ENCODE results near the gene TRAK2.

Gene TRAK2

GRCh38 chr2:201425952-201426351 lies 25.3 kb downstream of the TRAK2 start:
- no peak for DNase-seq (ENCODE audit: extremely low read depth, insufficient read length)
- TF ChIP-seq CTCF (IDR thresholded peaks at IDR 0.05; ENCODE audit: insufficient read depth, low read length, poor library complexity, severe bottlenecking), result no peak
- Histone ChIP-seq H3K36me3 (ENCODE audit: control insufficient read depth, insufficient read depth, low read length) (no peaks in the 10 kb centered on the region), H3K4me3 (replicated peaks; ENCODE audit: low read depth, low read length) (no peak overlapping the region), H3K27me3 (replicated peaks; ENCODE audit: control insufficient read depth, insufficient read depth, low read length) (no peaks in the 10 kb centered on the region)

GRCh38 chr2:201420442-201421113 lies 30.7 kb downstream of the TRAK2 start:
- DNase-seq (ENCODE audit: extremely low read depth, insufficient read length), result no peak
- TF ChIP-seq CTCF (IDR thresholded peaks at IDR 0.05; ENCODE audit: insufficient read depth, low read length, poor library complexity, severe bottlenecking), result no peak
- Histone ChIP-seq H3K4me3 (replicated peaks; ENCODE audit: low read depth, low read length) (no peak overlapping the region), H3K36me3 (ENCODE audit: control insufficient read depth, insufficient read depth, low read length) (no peaks in the 10 kb centered on the region), H3K27me3 (replicated peaks; ENCODE audit: control insufficient read depth, insufficient read depth, low read length) (no peaks in the 10 kb centered on the region)

- TF ChIP-seq CTCF (IDR thresholded peaks at IDR 0.05; ENCODE audit: insufficient read depth, low read length, poor library complexity, severe bottlenecking), result no peak
- DNase-seq (ENCODE audit: extremely low read depth, insufficient read length), result no peak
- Histone ChIP-seq H3K36me3 (ENCODE audit: control insufficient read depth, insufficient read depth, low read length) (no peaks in the 10 kb centered on the region), H3K27me3 (replicated peaks; ENCODE audit: control insufficient read depth, insufficient read depth, low read length) (no peaks in the 10 kb centered on the region), H3K4me3 (replicated peaks; ENCODE audit: low read depth, low read length) (no peak overlapping the region)
Measured at GRCh38 chr2:201419986-201420385, 31.3 kb downstream of the TRAK2 start.

GRCh38 chr2:201419057-201419635 lies 32.1 kb downstream of the TRAK2 start:
- DNase-seq (ENCODE audit: extremely low read depth, insufficient read length), result no peak
- Histone ChIP-seq H3K36me3 (ENCODE audit: control insufficient read depth, insufficient read depth, low read length) (no peaks in the 10 kb centered on the region), H3K4me3 (replicated peaks; ENCODE audit: low read depth, low read length) (no peak overlapping the region), H3K27me3 (replicated peaks; ENCODE audit: control insufficient read depth, insufficient read depth, low read length) (no peaks in the 10 kb centered on the region)
- TF ChIP-seq CTCF (IDR thresholded peaks at IDR 0.05; ENCODE audit: insufficient read depth, low read length, poor library complexity, severe bottlenecking), result no peak

- Histone ChIP-seq H3K36me3 (ENCODE audit: control insufficient read depth, insufficient read depth, low read length) (no peaks in the 10 kb centered on the region), H3K27me3 (replicated peaks; ENCODE audit: control insufficient read depth, insufficient read depth, low read length) (no peaks in the 10 kb centered on the region), H3K4me3 (replicated peaks; ENCODE audit: low read depth, low read length) (no peak overlapping the region)
- TF ChIP-seq CTCF (IDR thresholded peaks at IDR 0.05; ENCODE audit: insufficient read depth, low read length, poor library complexity, severe bottlenecking), result no peak
- DNase-seq (ENCODE audit: extremely low read depth, insufficient read length), result no peak
Measured at GRCh38 chr2:201415149-201415548, 36.1 kb downstream of the TRAK2 start.

All from GM06990 (cell line).